Cardiac muscle cell (in vitro differentiated cells and primary cell): ENCODE measurements around the gene STX19. TPM values are rescaled to one million over a fixed set of nuclear protein-coding genes. Genes with fewer than 3 reads are reported as not detected.

Source experiments
- polyA plus RNA-seq: library from polyadenylated mRNA; unstranded; fragments of >200 nt; fragmentation: Nextera tagmentation; extraction: Ambion mirVana; gene quantifications from 2 replicates; pipeline ENCODE4 v1.2.1, GENCODE V29; 2016
- total RNA-seq: library from RNA; depleted of rRNA; stranded (reverse); fragments of >200 nt; gene quantifications from 2 replicates; pipeline ENCODE4 v1.2.3, GENCODE V29; 2016

Gene STX19
- total and polyA plus RNA-seq, 2 experiments from 2014 or later, result not detected

Other genes starting within 250 kb of the STX19 start
- 29.5 and 48.6 TPM in 2 replicates for gene PROS1, start 54.7 kb downstream of the STX19 start, total RNA-seq
- 32.6 and 40.4 TPM in 2 replicates for gene PROS1, start 54.7 kb downstream of the STX19 start, polyA plus RNA-seq
- 5.4 and 6.8 TPM in 2 replicates for gene ARL13B, start 48.4 kb downstream of the STX19 start, total RNA-seq
- 8.5 and 8.8 TPM in 2 replicates for gene ARL13B, start 48.4 kb downstream of the STX19 start, polyA plus RNA-seq
- gene DHFR2, start 34.3 kb upstream of the STX19 start, total RNA-seq, result 1.5 and 1.7 TPM in 2 replicates
- gene DHFR2, start 34.3 kb upstream of the STX19 start, polyA plus RNA-seq, result 3.1 and 3.4 TPM in 2 replicates
- 6.0 and 7.3 TPM in 2 replicates for gene NSUN3, start 34.5 kb upstream of the STX19 start, total RNA-seq
- 9.1 and 10.1 TPM in 2 replicates for gene NSUN3, start 34.5 kb upstream of the STX19 start, polyA plus RNA-seq